ENCODE measurements around the gene KTN1.

Gene KTN1

GRCh38 chr14:55684956-55685584 is 105.1 kb downstream of the KTN1 start:
- DNase-seq, result no peak

GRCh38 chr14:55686713-55687112 is 106.7 kb downstream of the KTN1 start:
- no peak for DNase-seq

- DNase-seq, result no peak
Measured at GRCh38 chr14:55688566-55688965, 108.6 kb downstream of the KTN1 start.

GRCh38 chr14:55689981-55690871 is 110.2 kb downstream of the KTN1 start:
- DNase-seq, result no peak

GRCh38 chr14:55691659-55692058 is 111.7 kb downstream of the KTN1 start:
- DNase-seq, result no peak

- no peak for DNase-seq
Measured at GRCh38 chr14:55693904-55694303, 113.9 kb downstream of the KTN1 start.

- no peak for DNase-seq
Measured at GRCh38 chr14:55697414-55697861, 117.4 kb downstream of the KTN1 start.

- DNase-seq, result no peak
Measured at GRCh38 chr14:55698051-55698450, 118.0 kb downstream of the KTN1 start.

- DNase-seq, result no peak
Measured at GRCh38 chr14:55699131-55700057, 119.4 kb downstream of the KTN1 start.

- no peak for DNase-seq
Measured at GRCh38 chr14:55701638-55702037, 121.6 kb downstream of the KTN1 start.

- no peak for DNase-seq
Measured at GRCh38 chr14:55702511-55702910, 122.5 kb downstream of the KTN1 start.

- DNase-seq, result no peak
Measured at GRCh38 chr14:55704654-55705053, 124.6 kb downstream of the KTN1 start.

GRCh38 chr14:55705651-55706364 is 125.8 kb downstream of the KTN1 start:
- no peak for DNase-seq

- DNase-seq, result no peak
Measured at GRCh38 chr14:55706365-55706684, 126.3 kb downstream of the KTN1 start.

- no peak for DNase-seq
Measured at GRCh38 chr14:55706893-55707292, 126.9 kb downstream of the KTN1 start.

- DNase-seq, result no peak
Measured at GRCh38 chr14:55707365-55707804, 127.4 kb downstream of the KTN1 start.

GRCh38 chr14:55710506-55711041 is 130.6 kb downstream of the KTN1 start:
- no peak for DNase-seq

- no peak for DNase-seq
Measured at GRCh38 chr14:55711175-55711811, 131.3 kb downstream of the KTN1 start.

GRCh38 chr14:55712491-55712890 is 132.5 kb downstream of the KTN1 start:
- DNase-seq, result no peak

GRCh38 chr14:55713486-55713885 is 133.5 kb downstream of the KTN1 start:
- DNase-seq, result no peak

GRCh38 chr14:55715889-55716288 is 135.9 kb downstream of the KTN1 start:
- DNase-seq, result no peak

- DNase-seq, result no peak
Measured at GRCh38 chr14:55717621-55718020, 137.6 kb downstream of the KTN1 start.

Measured in activated T-cell treated with anti-CD3 and anti-CD28 coated beads, Interleukin-2, amount 50 U/mL, for 1 hour (primary cell).